Memory B cell (primary cell): ENCODE measurements around the gene CD74.

Experiments used
- ATAC-seq: fragments of 150-1000 bp; cut with Tn5 transposase; 2 replicates; pipeline ENCODE4 v1.10.0; 2021; ENCODE audit warnings: low read depth, mild to moderate bottlenecking, moderate library complexity
- DNase-seq, 2 donors: peaks; one replicate each; pipeline ENCODE4 v3.0.0; 2022; ENCODE audit warnings: low spot score in 2 of 2
- H3K27ac Mint-ChIP-seq: one replicate; pipeline ENCODE4 v1.8.0; 2022; ENCODE audit warnings: mild to moderate bottlenecking, moderate library complexity, mixed read lengths
- H3K27me3 Mint-ChIP-seq: one replicate; pipeline ENCODE4 v1.8.0; 2022; ENCODE audit warnings: mixed read lengths
- H3K36me3 Mint-ChIP-seq: one replicate; pipeline ENCODE4 v1.8.0; 2022; ENCODE audit warnings: mild to moderate bottlenecking, mixed read lengths
- H3K4me1 Mint-ChIP-seq: one replicate; pipeline ENCODE4 v1.8.0; 2022; ENCODE audit warnings: mixed read lengths
- H3K4me3 Mint-ChIP-seq: one replicate; pipeline ENCODE4 v1.8.0; 2022; ENCODE audit warnings: mild to moderate bottlenecking, moderate library complexity, mixed read lengths
- H3K9me3 Mint-ChIP-seq: one replicate; pipeline ENCODE4 v1.8.0; 2022; ENCODE audit warnings: mixed read lengths

Gene CD74

GRCh38 chr5:150400316-150401075 is 12.2 kb downstream of the CD74 start:
- no peaks in the 10 kb centered on the region for H3K27me3 Mint-ChIP-seq
- peak overlapping the region; percentile 100 for H3K27ac Mint-ChIP-seq
- DNase-seq, result peak; percentile 47 to 72
- peak overlapping the region; percentile 18 for H3K4me3 Mint-ChIP-seq
- peak; percentile 1 for ATAC-seq
- H3K36me3 Mint-ChIP-seq, result peaks cover 30% of the 10 kb centered on the region
- peaks cover 41% of the 10 kb centered on the region for H3K4me1 Mint-ChIP-seq
- no peaks in the 10 kb centered on the region for H3K9me3 Mint-ChIP-seq

GRCh38 chr5:150399524-150400211 is 13.0 kb downstream of the CD74 start:
- ATAC-seq (peak; percentile 3), DNase-seq (peak; percentile 44 to 78)
- Mint-ChIP-seq H3K36me3 (peaks cover 27% of the 10 kb centered on the region), H3K27ac (peak overlapping the region; percentile 100), H3K27me3 (no peaks in the 10 kb centered on the region), H3K4me3 (no peak overlapping the region), H3K9me3 (no peaks in the 10 kb centered on the region), H3K4me1 (peaks cover 41% of the 10 kb centered on the region)

GRCh38 chr5:150398722-150399523 is 13.8 kb downstream of the CD74 start:
- H3K27me3 Mint-ChIP-seq, result no peaks in the 10 kb centered on the region
- ATAC-seq, result peak; percentile 60
- peaks cover 25% of the 10 kb centered on the region for H3K36me3 Mint-ChIP-seq
- peak overlapping the region; percentile 100 for H3K27ac Mint-ChIP-seq
- H3K4me3 Mint-ChIP-seq, result peak overlapping the region; percentile 69
- H3K4me1 Mint-ChIP-seq, result peaks cover 37% of the 10 kb centered on the region
- H3K9me3 Mint-ChIP-seq, result no peaks in the 10 kb centered on the region
- DNase-seq, result peak; percentile 78 to 82

GRCh38 chr5:150397782-150398721 is 14.7 kb downstream of the CD74 start:
- Mint-ChIP-seq H3K27me3 (no peaks in the 10 kb centered on the region), H3K4me1 (peaks cover 36% of the 10 kb centered on the region)

GRCh38 chr5:150397146-150397781 is 15.4 kb downstream of the CD74 start:
- H3K27me3 Mint-ChIP-seq, result no peaks in the 10 kb centered on the region
- H3K27ac Mint-ChIP-seq, result peak overlapping the region; percentile 100
- ATAC-seq (no peak), DNase-seq (peak in 1 of 2 donors; percentile 44)
- H3K4me3 Mint-ChIP-seq, result no peak overlapping the region
- peaks cover 22% of the 10 kb centered on the region for H3K36me3 Mint-ChIP-seq
- H3K4me1 Mint-ChIP-seq, result peaks cover 30% of the 10 kb centered on the region
- no peaks in the 10 kb centered on the region for H3K9me3 Mint-ChIP-seq

More at GRCh38 chr5:150397782-150398721, 14.7 kb downstream of the CD74 start:
- Mint-ChIP-seq H3K27ac (peak overlapping the region; percentile 100), H3K36me3 (peaks cover 26% of the 10 kb centered on the region), H3K4me3 (no peak overlapping the region), H3K9me3 (no peaks in the 10 kb centered on the region)
- ATAC-seq (no peak), DNase-seq (peak in 1 of 2 donors; percentile 53)

- Mint-ChIP-seq H3K27me3 (no peaks in the 10 kb centered on the region), H3K36me3 (peaks cover 17% of the 10 kb centered on the region), H3K9me3 (no peaks in the 10 kb centered on the region), H3K4me3 (no peak overlapping the region), H3K4me1 (peaks cover 23% of the 10 kb centered on the region), H3K27ac (peak overlapping the region; percentile 67)
- DNase-seq, result no peak
- ATAC-seq, result no peak
These were observed 16.4 kb downstream of the CD74 start for GRCh38 chr5:150396267-150396666.

GRCh38 chr5:150395688-150395975 is 17.1 kb downstream of the CD74 start:
- peak overlapping the region; percentile 67 for H3K27ac Mint-ChIP-seq
- DNase-seq (no peak), ATAC-seq (no peak)
- no peak overlapping the region for H3K4me3 Mint-ChIP-seq
- peaks cover 20% of the 10 kb centered on the region for H3K4me1 Mint-ChIP-seq
- H3K9me3 Mint-ChIP-seq, result no peaks in the 10 kb centered on the region
- H3K27me3 Mint-ChIP-seq, result no peaks in the 10 kb centered on the region
- peaks cover 19% of the 10 kb centered on the region for H3K36me3 Mint-ChIP-seq

- no peaks in the 10 kb centered on the region for H3K9me3 Mint-ChIP-seq
- H3K36me3 Mint-ChIP-seq, result peaks cover 15% of the 10 kb centered on the region
- no peak overlapping the region for H3K4me3 Mint-ChIP-seq
- H3K4me1 Mint-ChIP-seq, result peaks cover 15% of the 10 kb centered on the region
- no peak for ATAC-seq
- H3K27ac Mint-ChIP-seq, result no peak overlapping the region
- H3K27me3 Mint-ChIP-seq, result no peaks in the 10 kb centered on the region
- no peak for DNase-seq
These were observed 17.6 kb downstream of the CD74 start for GRCh38 chr5:150394912-150395687.

GRCh38 chr5:150394131-150394530 is 18.6 kb downstream of the CD74 start:
- Mint-ChIP-seq H3K4me1 (peaks cover 9% of the 10 kb centered on the region), H3K4me3 (no peak overlapping the region), H3K27me3 (no peaks in the 10 kb centered on the region), H3K27ac (peak overlapping the region; percentile 28), H3K36me3 (peaks cover 15% of the 10 kb centered on the region), H3K9me3 (no peaks in the 10 kb centered on the region)
- DNase-seq, result no peak
- ATAC-seq, result no peak

- no peaks in the 10 kb centered on the region for H3K9me3 Mint-ChIP-seq
- no peaks in the 10 kb centered on the region for H3K27me3 Mint-ChIP-seq
- H3K27ac Mint-ChIP-seq, result peak overlapping the region; percentile 59
- no peak for ATAC-seq
- H3K4me3 Mint-ChIP-seq, result no peak overlapping the region
- H3K36me3 Mint-ChIP-seq, result peaks cover 15% of the 10 kb centered on the region
- no peak for DNase-seq
- H3K4me1 Mint-ChIP-seq, result peaks cover 5% of the 10 kb centered on the region
These were observed 19.5 kb downstream of the CD74 start for GRCh38 chr5:150393096-150393645.

GRCh38 chr5:150392680-150393079 is 20.0 kb downstream of the CD74 start:
- ATAC-seq, result no peak
- H3K4me3 Mint-ChIP-seq, result no peak overlapping the region

GRCh38 chr5:150391986-150392385 is 20.7 kb downstream of the CD74 start:
- peak overlapping the region; percentile 85 for H3K27ac Mint-ChIP-seq
- no peaks in the 10 kb centered on the region for H3K27me3 Mint-ChIP-seq
- no peak for ATAC-seq

More at GRCh38 chr5:150392680-150393079, 20.0 kb downstream of the CD74 start:
- peaks cover 15% of the 10 kb centered on the region for H3K36me3 Mint-ChIP-seq
- no peak overlapping the region for H3K27ac Mint-ChIP-seq
- no peaks in the 10 kb centered on the region for H3K9me3 Mint-ChIP-seq
- DNase-seq, result no peak
- peaks cover 5% of the 10 kb centered on the region for H3K4me1 Mint-ChIP-seq
- no peaks in the 10 kb centered on the region for H3K27me3 Mint-ChIP-seq

More at GRCh38 chr5:150391986-150392385, 20.7 kb downstream of the CD74 start:
- Mint-ChIP-seq H3K9me3 (no peaks in the 10 kb centered on the region), H3K36me3 (peaks cover 15% of the 10 kb centered on the region), H3K4me3 (no peak overlapping the region), H3K4me1 (peaks cover 5% of the 10 kb centered on the region)
- DNase-seq, result no peak
